Gastrocnemius medialis (tissue), 4 donors: ENCODE data around the gene DRAM2. TPM values are rescaled to one million over a fixed set of nuclear protein-coding genes. Genes with fewer than 3 reads are reported as not detected.
A peak's percentile ranks its signal among the peaks of the same experiment; 100 is the strongest.

Experiments
- ATAC-seq, 2 donors: fragments of 150-250 bp; one replicate each; pipeline ENCODE4 v1.9.1; 2016
- DNase-seq, 2 donors: peaks; one replicate each; pipeline ENCODE4 v3.0.0-alpha.2; 2019
- H3K27ac ChIP-seq, 4 donors: fragments of 200-600 bp; sonication (generic); 1 replicate in 1 of 4; 2 replicates in 3 of 4; pipeline ENCODE4 v1.5.1; 2016 to 2018; ENCODE audit warnings: mild to moderate bottlenecking in 2 of 4, moderate library complexity in 1 of 4
- H3K27me3 ChIP-seq, 3 donors: fragments of 200-600 bp; sonication (generic) in 2 of 3; 1 replicate in 1 of 3; 2 replicates in 2 of 3; pipeline versions ENCODE4 v1.5.1 to v1.6.0; 2016 to 2019; ENCODE audit warnings: mild to moderate bottlenecking in 1 of 3, moderate library complexity in 1 of 3
- H3K36me3 ChIP-seq, 2 donors: fragments of 200-600 bp; sonication (generic) in 1 of 2; one replicate each; pipeline ENCODE4 v1.5.1; 2017 to 2018
- H3K4me1 ChIP-seq, 2 donors: fragments of 200-600 bp; sonication (generic) in 1 of 2; one replicate each; pipeline ENCODE4 v1.5.1; 2016 to 2017; ENCODE audit warnings: mild to moderate bottlenecking in 2 of 2
- H3K4me3 ChIP-seq, 4 donors: fragments of 200-600 bp; sonication (generic) in 3 of 4; 1 replicate in 1 of 4; 2 replicates in 3 of 4; pipeline ENCODE4 v1.5.1; 2016 to 2019; ENCODE audit warnings: mild to moderate bottlenecking in 2 of 4
- H3K9me3 ChIP-seq, 3 donors: fragments of 200-600 bp; sonication (generic) in 2 of 3; 1 replicate in 1 of 3; 2 replicates in 2 of 3; pipeline ENCODE4 v1.5.1; 2016 to 2019
- POLR2A ChIP-seq, 2 donors: fragments of 450-650 bp; IDR thresholded peaks; one replicate each; pipeline ENCODE4 v1.6.1; 2017; ENCODE audit warnings: antibody characterized with exemption in 2 of 2, mild to moderate bottlenecking in 2 of 2, moderate library complexity in 2 of 2
- in situ Hi-C, 4 donors: fragments of 200-750 bp; cut with MboI; loops; one replicate each; pipeline versions ENCODE4 v1.15.0 to v1.8.0; 2017; ENCODE audit warnings: low sequenced_read_pairs in 4 of 4
- intact Hi-C: fragments of 100-400 bp; cut with DNase I; formaldehyde crosslinking; loops from one replicate; pipeline ENCODE4 v1.15.1; 2023; ENCODE audit warnings: low total_unique reads
- total RNA-seq, 4 donors: library from RNA; depleted of rRNA; stranded (reverse); fragments of >200 nt; gene quantifications; one replicate each; pipeline versions ENCODE4 v1.1.0 to v1.2.3, GENCODE V29; 2016
- TF ChIP-seq, protein P1 (sequence below), 5 experiments: fragments of 450-650 bp in 3 of 5; fragments of 200-600 bp in 2 of 5; sonication (generic) in 2 of 5; IDR thresholded peaks in 4 of 5; conservative IDR thresholded peaks in 1 of 5; 1 replicate in 4 of 5; 2 replicates in 1 of 5; pipeline ENCODE4 v1.5.1; 2016 to 2019; ENCODE audit warnings: antibody characterized with exemption in 5 of 5, mild to moderate bottlenecking in 3 of 5, moderate library complexity in 3 of 5

Gene DRAM2
- total RNA-seq, 4 donors from 2014 or later, result 28.9 to 47.1 (median 36.7) TPM

DNA sequence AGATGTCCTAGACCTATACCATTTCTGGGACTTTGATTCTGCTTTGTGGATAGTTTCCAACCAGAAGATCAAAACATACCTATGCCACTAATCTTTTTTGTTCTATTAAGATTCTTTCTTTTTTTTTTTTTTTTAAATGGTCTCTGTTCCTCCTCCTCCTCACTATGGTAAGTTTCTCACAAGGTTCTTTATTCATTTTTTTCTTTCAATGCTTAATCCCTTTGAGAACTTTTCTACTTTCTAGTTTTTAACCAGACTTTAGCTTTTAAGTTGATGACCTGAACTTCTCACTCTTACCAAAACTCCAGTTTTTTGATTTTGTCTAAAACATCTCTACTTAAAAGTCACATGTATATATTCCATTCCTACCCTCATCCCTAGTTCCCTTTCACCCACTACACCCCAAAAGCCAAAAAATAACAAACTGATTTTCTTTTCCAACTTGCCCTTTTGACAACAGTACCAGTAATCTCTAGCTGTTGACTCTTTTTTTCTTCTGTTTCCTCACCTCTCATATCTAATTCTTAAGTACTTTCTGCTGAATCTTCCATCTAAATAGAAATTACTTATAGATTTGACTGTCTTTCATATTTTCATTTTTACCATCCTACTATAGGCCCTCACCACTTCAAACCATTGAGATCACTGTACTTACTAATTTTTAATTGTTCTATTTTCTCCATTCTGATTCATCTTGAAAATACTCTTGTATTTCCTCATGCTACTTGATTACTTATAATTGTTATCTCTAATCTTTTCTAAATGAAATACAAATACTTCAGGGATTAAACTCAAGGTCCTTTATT lies 6.3 kb upstream of the DRAM2 start:
- Histone ChIP-seq H3K27me3 (no peaks in the 10 kb centered on the region), H3K4me1 (peaks cover 18 to 24% of the 10 kb centered on the region in 2 donors), H3K4me3 (no peak overlapping the region), H3K36me3 (peaks cover 0 to 25% of the 10 kb centered on the region in 2 donors), H3K9me3 (no peaks in the 10 kb centered on the region), H3K27ac (no peak overlapping the region)
- no peak for DNase-seq
- in situ Hi-C loops, result loop anchor here in 2 of 4 donors (25.0 kb wide), 1 partner anchor 616 kb away; the partner anchor contains the start of gene DDX20 (in 2 of the 2)
- intact Hi-C loops, result loop anchor here (10.0 kb wide), 1 partner anchor 619 kb away; no protein-coding TSS in a partner anchor
- ATAC-seq, result no peak
- TF ChIP-seq, protein P1, sequence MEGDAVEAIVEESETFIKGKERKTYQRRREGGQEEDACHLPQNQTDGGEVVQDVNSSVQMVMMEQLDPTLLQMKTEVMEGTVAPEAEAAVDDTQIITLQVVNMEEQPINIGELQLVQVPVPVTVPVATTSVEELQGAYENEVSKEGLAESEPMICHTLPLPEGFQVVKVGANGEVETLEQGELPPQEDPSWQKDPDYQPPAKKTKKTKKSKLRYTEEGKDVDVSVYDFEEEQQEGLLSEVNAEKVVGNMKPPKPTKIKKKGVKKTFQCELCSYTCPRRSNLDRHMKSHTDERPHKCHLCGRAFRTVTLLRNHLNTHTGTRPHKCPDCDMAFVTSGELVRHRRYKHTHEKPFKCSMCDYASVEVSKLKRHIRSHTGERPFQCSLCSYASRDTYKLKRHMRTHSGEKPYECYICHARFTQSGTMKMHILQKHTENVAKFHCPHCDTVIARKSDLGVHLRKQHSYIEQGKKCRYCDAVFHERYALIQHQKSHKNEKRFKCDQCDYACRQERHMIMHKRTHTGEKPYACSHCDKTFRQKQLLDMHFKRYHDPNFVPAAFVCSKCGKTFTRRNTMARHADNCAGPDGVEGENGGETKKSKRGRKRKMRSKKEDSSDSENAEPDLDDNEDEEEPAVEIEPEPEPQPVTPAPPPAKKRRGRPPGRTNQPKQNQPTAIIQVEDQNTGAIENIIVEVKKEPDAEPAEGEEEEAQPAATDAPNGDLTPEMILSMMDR (IDR thresholded peaks at IDR 0.05 in 4 of 5, conservative IDR thresholded peaks at IDR 0.05 in 1 of 5), result no peak
- no peak for TF ChIP-seq POLR2A (IDR thresholded peaks at IDR 0.05)

DNA sequence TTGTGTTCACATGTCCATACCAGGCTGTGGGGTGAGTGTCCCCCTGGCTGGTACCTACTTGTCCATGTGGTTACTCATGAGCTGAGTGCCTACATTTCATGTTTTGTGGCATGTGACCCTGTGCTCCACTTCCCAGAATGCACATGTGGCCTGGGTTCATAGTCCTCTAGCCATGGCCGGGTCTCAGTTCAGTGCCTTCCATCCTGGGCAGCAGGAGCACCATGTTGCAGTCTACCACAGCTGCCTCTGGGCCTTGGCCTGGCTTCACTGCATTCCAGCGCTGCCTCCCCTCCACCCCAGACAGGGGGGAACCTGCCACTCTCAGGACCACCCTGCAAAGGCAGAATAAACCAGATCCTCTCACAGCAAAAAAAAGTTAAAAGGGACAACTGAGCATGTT lies 5.6 kb upstream of the DRAM2 start:
- DNase-seq (no peak), ATAC-seq (no peak)
- Histone ChIP-seq H3K27me3 (no peaks in the 10 kb centered on the region), H3K9me3 (no peaks in the 10 kb centered on the region), H3K4me3 (no peak overlapping the region), H3K36me3 (peaks cover 0 to 25% of the 10 kb centered on the region in 2 donors), H3K27ac (no peak overlapping the region), H3K4me1 (peaks cover 23 to 30% of the 10 kb centered on the region in 2 donors)
- in situ Hi-C loops, result loop anchor here in 2 of 4 donors (25.0 kb wide), 1 partner anchor 617 kb away; the partner anchor contains the start of gene DDX20 (in 2 of the 2)
- intact Hi-C loops, result loop anchor here (10.0 kb wide), 1 partner anchor 619 kb away; no protein-coding TSS in a partner anchor
- TF ChIP-seq, protein P1 (IDR thresholded peaks at IDR 0.05 in 4 of 5, conservative IDR thresholded peaks at IDR 0.05 in 1 of 5), result no peak
- no peak for TF ChIP-seq POLR2A (IDR thresholded peaks at IDR 0.05)

DNA sequence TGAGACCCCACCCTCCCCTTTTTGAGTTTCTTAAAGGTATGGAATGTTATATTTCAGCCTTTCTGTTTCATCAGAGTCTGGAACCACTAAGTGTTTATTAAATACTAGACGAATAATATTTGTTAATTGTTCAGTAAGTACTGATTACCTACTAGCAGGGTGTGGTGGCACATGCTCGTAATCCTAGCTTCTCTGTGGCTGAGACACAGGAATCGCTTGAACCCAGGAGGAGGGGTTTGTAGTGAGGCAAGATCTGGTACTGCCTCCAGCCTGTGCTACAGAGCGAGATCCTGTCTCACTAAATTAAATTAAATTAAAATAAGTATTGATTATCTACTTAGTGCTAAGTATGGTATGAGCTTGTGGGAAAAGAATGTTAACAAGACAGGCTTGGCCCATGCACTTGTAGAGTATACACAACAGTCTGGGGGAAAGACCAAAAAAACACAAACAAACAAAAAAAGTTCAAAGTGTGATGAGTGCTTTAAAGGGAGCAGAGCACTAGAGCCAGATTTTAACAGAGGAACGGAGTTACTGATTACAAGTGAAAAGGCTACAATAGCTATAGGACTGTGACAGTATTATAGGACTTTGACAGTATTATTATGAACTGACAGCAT lies 2.6 kb upstream of the DRAM2 start:
- Histone ChIP-seq H3K27ac (peak overlapping the region in 1 of 4 donors; percentile 22), H3K27me3 (no peaks in the 10 kb centered on the region), H3K4me3 (no peak overlapping the region), H3K36me3 (no peaks in the 10 kb centered on the region), H3K4me1 (peaks cover 28 to 42% of the 10 kb centered on the region in 2 donors), H3K9me3 (no peaks in the 10 kb centered on the region)
- no peak for DNase-seq
- TF ChIP-seq, protein P1 (IDR thresholded peaks at IDR 0.05 in 4 of 5, conservative IDR thresholded peaks at IDR 0.05 in 1 of 5), result no peak
- no peak for TF ChIP-seq POLR2A (IDR thresholded peaks at IDR 0.05)
- in situ Hi-C loops, result loop anchor here in 2 of 4 donors (25.0 kb wide), 1 partner anchor 620 kb away; the partner anchor contains the start of gene DDX20 (in 2 of the 2)
- ATAC-seq, result no peak
- intact Hi-C loops, result loop anchor here (5.0 to 10.0 kb wide), 3 partner anchors 180 to 622 kb away; partner anchors contain the start of genes ATP5PB, LRIF1 and WDR77

DNA sequence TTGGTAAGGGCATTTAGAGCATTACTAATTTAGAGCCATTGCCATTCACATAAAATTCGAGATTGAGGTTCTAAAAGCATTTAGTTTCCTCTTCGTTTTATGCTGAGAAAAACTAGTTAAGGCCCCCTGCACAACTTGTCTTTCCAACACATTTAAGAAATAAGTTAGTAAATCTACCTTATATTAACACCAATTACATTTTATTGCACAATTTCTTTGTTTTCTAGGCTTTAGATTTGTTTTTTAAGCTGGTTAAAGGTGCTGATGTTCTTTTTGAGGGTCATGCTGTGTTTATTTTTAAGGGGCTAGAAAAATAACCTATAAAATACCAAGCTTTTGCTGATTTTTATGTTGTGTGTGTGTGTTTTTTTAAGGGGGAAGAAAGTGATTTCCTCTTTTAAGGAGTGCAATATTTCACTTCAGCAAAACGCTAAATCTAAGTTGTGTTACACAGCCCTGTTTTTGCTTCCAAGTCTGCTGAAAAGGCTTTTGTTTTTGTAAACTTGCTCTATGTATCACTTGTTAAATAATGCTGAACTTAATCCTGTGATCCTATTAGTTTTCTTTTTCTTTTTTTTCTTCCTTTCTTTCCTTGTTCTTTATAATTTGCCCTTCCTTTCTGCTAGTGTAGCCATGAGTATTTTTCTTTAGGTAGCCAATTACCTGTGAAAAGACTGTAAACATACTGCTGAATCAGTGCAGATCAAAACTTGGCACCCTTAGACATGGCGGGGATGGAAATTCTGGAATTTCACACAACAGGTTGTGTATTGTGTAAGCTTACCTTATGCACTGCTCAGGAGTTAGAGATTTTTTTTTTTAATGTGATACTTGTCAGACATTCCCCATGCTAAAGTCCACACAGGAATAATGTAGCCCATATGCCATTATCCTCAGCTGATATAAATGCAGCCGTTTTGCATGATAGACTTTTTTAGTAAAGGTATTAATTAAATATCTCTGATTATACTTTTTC lies 1.6 kb upstream of the DRAM2 start:
- intact Hi-C loops (loop anchor here (5.0 to 10.0 kb wide), 3 partner anchors 179 to 623 kb away; partner anchors contain the start of genes ATP5PB, LRIF1 and WDR77), in situ Hi-C loops (loop anchor here in 2 of 4 donors (25.0 kb wide), 1 partner anchor 621 kb away; the partner anchor contains the start of gene DDX20 (in 2 of the 2))
- Histone ChIP-seq H3K4me3 (peak overlapping the region in 3 of 4 donors; percentile 92 to 99 (median 95)), H3K36me3 (no peaks in the 10 kb centered on the region), H3K9me3 (no peaks in the 10 kb centered on the region), H3K4me1 (peaks cover 28 to 42% of the 10 kb centered on the region in 2 donors), H3K27me3 (no peaks in the 10 kb centered on the region), H3K27ac (peak overlapping the region in 3 of 4 donors; percentile 94 to 97 (median 95))
- no peak for DNase-seq
- ATAC-seq, result no peak
- TF ChIP-seq, protein P1 (IDR thresholded peaks at IDR 0.05 in 4 of 5, conservative IDR thresholded peaks at IDR 0.05 in 1 of 5), result no peak
- no peak for TF ChIP-seq POLR2A (IDR thresholded peaks at IDR 0.05)
